HEK293 (cell line): ENCODE data around the gene SNX2.

Experiments used
- CTCF ChIA-PET: fragments of 350-600 bp; formaldehyde crosslinking; extraction: SDS; loops from one replicate; lab custom pipeline; 2021; ENCODE audit warnings: antibody characterized with exemption; lab: Yijun Ruan, JAX
- POLR2A ChIA-PET: fragments of 300-600 bp; formaldehyde crosslinking; extraction: SDS; loops from one replicate; lab custom pipeline; 2020; ENCODE audit warnings: antibody characterized with exemption, inconsistent platforms; lab: Yijun Ruan, JAX
- H3K27ac ChIP-seq: fragments of 200-500 bp; sonication (Bioruptor generic); 2 replicates; pipeline ENCODE4 v1.5.1; 2014; ENCODE audit warnings: low read depth, low read length, control low read depth, inconsistent platforms; ENCODE audit errors: extremely low read depth
- H3K36me3 ChIP-seq, 2 experiments: fragments of 200-500 bp in 1 of 2; sonication (Bioruptor generic) in 1 of 2; 1 replicate in 1 of 2; 2 replicates in 1 of 2; pipeline ENCODE4 v1.5.1; 2014 to 2017; ENCODE audit warnings: inconsistent platforms in 2 of 2, low read length in 2 of 2; ENCODE audit not compliant: control insufficient read depth in 2 of 2, insufficient read depth in 1 of 2
- H3K4me1 ChIP-seq: fragments of 200-500 bp; sonication (Bioruptor generic); 2 replicates; pipeline ENCODE4 v1.5.1; 2014; ENCODE audit warnings: mild to moderate bottlenecking, low read length, inconsistent platforms; ENCODE audit not compliant: control insufficient read depth, insufficient read depth
- H3K4me3 ChIP-seq: 2 replicates; pipeline ENCODE4 v1.5.1; 2011; ENCODE audit warnings: low read depth, mild to moderate bottlenecking, control low read depth, low read length, moderate library complexity
- H3K9me3 ChIP-seq: fragments of 200-500 bp; sonication (Bioruptor generic); 2 replicates; pipeline ENCODE4 v1.5.1; 2014; ENCODE audit warnings: low read depth, low read length, inconsistent platforms; ENCODE audit not compliant: control insufficient read depth, insufficient read depth
- ZNF366 ChIP-seq: fragments of 450-650 bp; formaldehyde crosslinking; conservative IDR thresholded peaks from 2 replicates; pipeline ENCODE4 v1.5.1; 2016; ENCODE audit warnings: missing biosample characterization, missing genetic modification characterization
- ZNF510 ChIP-seq: fragments of 450-650 bp; formaldehyde crosslinking; IDR thresholded peaks from 2 replicates; pipeline ENCODE4 v1.5.1; 2018; ENCODE audit warnings: mild to moderate bottlenecking, missing genetic modification characterization, missing biosample characterization; ENCODE audit not compliant: insufficient replicate concordance
- ZNF521 ChIP-seq: fragments of 450-650 bp; formaldehyde crosslinking; IDR thresholded peaks from 2 replicates; pipeline ENCODE4 v1.5.1; 2017; ENCODE audit warnings: missing biosample characterization, mild to moderate bottlenecking, missing genetic modification characterization
- ZNF548 ChIP-seq: fragments of 450-650 bp; formaldehyde crosslinking; IDR thresholded peaks from 2 replicates; pipeline ENCODE4 v1.5.1; 2016; ENCODE audit warnings: missing biosample characterization, missing genetic modification characterization
- ZNF677 ChIP-seq: fragments of 450-650 bp; IDR thresholded peaks from 2 replicates; pipeline ENCODE4 v1.5.0; 2018; ENCODE audit warnings: missing biosample characterization, mild to moderate bottlenecking, missing genetic modification characterization, moderate library complexity
- ZNF843 ChIP-seq: fragments of 450-650 bp; formaldehyde crosslinking; IDR thresholded peaks from 2 replicates; pipeline ENCODE4 v1.5.1; 2016; ENCODE audit warnings: missing biosample characterization, missing genetic modification characterization
- TF ChIP-seq, protein P1 (sequence below): fragments of 450-650 bp; IDR thresholded peaks from 2 replicates; pipeline ENCODE4 v1.5.1; 2018; ENCODE audit warnings: missing biosample characterization, mild to moderate bottlenecking, missing genetic modification characterization
- TF ChIP-seq, protein P2 (sequence below): IDR thresholded peaks from 2 replicates; pipeline ENCODE4 v1.6.1; 2011; ENCODE audit warnings: mild to moderate bottlenecking, low read depth, low read length, borderline replicate concordance
- TF ChIP-seq, protein P3 (sequence below): fragments of 450-650 bp; formaldehyde crosslinking; IDR thresholded peaks from 2 replicates; pipeline ENCODE4 v1.5.1; 2016; ENCODE audit warnings: missing biosample characterization, missing genetic modification characterization
- TF ChIP-seq, protein P4 (sequence below): fragments of 450-650 bp; formaldehyde crosslinking; IDR thresholded peaks from 2 replicates; pipeline ENCODE4 v1.5.1; 2016; ENCODE audit warnings: missing biosample characterization, missing genetic modification characterization
- TF ChIP-seq, protein P5 (sequence below): fragments of 450-650 bp; formaldehyde crosslinking; IDR thresholded peaks from 2 replicates; pipeline ENCODE4 v1.5.1; 2016; ENCODE audit warnings: missing biosample characterization, missing genetic modification characterization

SNX2 gene

DNA sequence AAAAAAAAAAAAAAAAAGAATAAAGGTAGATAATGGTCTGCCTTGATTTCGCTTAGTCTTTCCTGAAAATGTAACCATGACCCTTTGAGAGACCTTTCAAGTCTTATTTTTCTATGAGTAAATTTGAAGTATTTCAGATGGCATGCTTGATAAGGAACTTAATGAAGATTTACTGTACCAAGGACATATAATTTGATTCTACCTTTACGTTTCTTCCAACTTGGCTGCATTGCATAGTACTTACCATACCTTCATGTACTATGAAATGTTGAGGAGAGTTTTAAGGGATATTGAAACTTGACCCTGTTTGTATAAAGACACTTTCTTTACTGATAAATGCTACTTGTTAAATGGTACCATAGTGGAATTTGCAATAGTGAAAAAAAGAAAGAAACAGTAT, 35.5 kb downstream of the SNX2 start (continued):
- TF ChIP-seq, protein P1, sequence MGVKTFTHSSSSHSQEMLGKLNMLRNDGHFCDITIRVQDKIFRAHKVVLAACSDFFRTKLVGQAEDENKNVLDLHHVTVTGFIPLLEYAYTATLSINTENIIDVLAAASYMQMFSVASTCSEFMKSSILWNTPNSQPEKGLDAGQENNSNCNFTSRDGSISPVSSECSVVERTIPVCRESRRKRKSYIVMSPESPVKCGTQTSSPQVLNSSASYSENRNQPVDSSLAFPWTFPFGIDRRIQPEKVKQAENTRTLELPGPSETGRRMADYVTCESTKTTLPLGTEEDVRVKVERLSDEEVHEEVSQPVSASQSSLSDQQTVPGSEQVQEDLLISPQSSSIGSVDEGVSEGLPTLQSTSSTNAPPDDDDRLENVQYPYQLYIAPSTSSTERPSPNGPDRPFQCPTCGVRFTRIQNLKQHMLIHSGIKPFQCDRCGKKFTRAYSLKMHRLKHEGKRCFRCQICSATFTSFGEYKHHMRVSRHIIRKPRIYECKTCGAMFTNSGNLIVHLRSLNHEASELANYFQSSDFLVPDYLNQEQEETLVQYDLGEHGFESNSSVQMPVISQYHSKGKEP (tag by site-specific recombination): no peak
- TF ChIP-seq, protein P2, sequence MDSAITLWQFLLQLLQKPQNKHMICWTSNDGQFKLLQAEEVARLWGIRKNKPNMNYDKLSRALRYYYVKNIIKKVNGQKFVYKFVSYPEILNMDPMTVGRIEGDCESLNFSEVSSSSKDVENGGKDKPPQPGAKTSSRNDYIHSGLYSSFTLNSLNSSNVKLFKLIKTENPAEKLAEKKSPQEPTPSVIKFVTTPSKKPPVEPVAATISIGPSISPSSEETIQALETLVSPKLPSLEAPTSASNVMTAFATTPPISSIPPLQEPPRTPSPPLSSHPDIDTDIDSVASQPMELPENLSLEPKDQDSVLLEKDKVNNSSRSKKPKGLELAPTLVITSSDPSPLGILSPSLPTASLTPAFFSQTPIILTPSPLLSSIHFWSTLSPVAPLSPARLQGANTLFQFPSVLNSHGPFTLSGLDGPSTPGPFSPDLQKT: no peak
- TF ChIP-seq, protein P3, sequence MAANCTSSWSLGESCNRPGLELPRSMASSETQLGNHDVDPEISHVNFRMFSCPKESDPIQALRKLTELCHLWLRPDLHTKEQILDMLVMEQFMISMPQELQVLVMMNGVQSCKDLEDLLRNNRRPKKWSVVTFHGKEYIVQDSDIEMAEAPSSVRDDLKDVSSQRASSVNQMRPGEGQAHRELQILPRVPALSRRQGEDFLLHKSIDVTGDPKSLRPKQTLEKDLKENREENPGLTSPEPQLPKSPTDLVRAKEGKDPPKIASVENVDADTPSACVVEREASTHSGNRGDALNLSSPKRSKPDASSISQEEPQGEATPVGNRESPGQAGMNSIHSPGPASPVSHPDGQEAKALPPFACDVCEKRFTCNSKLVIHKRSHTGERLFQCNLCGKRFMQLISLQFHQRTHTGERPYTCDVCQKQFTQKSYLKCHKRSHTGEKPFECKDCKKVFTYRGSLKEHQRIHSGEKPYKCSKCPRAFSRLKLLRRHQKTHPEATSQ: no peak
- no peak for TF ChIP-seq ZNF843 (tag by site-specific recombination)

DNA sequence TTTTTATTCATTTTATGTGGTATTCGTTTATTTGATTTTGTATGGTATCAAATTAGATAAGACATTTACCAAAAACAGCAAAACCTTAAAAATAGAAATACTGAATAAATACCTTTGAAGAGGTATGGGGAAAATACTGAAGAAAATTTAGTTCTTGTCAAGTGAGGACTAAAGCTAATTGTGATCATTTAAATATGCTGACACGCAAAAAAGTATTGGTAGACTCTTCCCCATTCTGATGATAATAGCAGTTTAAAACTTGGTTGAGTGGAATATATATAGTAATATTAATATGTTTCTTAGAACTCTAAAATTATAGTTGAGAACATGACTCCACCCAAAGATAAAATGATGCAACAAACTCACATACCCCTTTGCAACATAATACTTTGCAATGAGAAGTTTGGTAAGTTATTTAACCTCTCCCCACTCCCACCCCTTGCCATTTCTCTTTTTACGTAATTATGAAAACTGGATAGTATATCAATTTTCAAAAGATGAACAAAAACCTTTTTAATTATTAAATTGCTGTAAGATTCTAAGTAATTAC, 40.4 kb downstream of the SNX2 start:
- TF ChIP-seq, protein P4, sequence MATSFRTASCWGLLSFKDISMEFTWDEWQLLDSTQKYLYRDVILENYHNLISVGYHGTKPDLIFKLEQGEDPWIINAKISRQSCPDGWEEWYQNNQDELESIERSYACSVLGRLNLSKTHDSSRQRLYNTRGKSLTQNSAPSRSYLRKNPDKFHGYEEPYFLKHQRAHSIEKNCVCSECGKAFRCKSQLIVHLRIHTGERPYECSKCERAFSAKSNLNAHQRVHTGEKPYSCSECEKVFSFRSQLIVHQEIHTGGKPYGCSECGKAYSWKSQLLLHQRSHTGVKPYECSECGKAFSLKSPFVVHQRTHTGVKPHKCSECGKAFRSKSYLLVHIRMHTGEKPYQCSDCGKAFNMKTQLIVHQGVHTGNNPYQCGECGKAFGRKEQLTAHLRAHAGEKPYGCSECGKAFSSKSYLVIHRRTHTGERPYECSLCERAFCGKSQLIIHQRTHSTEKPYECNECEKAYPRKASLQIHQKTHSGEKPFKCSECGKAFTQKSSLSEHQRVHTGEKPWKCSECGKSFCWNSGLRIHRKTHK (tag by site-specific recombination): no peak
- TF ChIP-seq, all 188 proteins: peak for 0
- Histone ChIP-seq H3K36me3 (peaks cover 14 to 30% of the 10 kb centered on the region in 2 experiments), H3K9me3 (no peaks in the 10 kb centered on the region), H3K27ac (no peak overlapping the region), H3K4me3 (no peak overlapping the region), H3K4me1 (no peaks in the 10 kb centered on the region)
- POLR2A ChIA-PET: no interaction called here
- CTCF ChIA-PET: no interaction called here

DNA sequence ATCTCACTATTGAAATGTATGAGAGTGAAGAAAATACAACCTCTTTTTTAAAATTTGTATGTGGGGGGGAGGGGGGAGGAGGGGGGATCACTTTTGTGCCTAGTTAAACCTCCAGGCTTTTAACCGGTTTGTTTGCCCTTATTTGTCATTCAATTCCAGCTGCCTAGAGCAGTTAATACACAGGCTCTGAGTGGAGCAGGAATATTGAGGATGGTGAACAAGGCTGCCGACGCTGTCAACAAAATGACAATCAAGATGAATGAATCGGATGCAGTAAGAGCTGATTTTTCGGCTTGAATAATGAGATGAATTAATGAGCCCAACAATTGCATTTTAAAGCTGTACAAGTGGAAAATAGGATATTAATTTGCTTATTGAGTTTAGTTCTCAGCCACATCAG, 41.9 kb downstream of the SNX2 start:
- H3K9me3 ChIP-seq: no peaks in the 10 kb centered on the region
- TF ChIP-seq ZNF521 (tag by site-specific recombination) (no peak), ZNF548 (tag by site-specific recombination) (no peak), ZNF366 (no peak), ZNF677 (no peak), ZNF510 (no peak)
- TF ChIP-seq, protein P5, sequence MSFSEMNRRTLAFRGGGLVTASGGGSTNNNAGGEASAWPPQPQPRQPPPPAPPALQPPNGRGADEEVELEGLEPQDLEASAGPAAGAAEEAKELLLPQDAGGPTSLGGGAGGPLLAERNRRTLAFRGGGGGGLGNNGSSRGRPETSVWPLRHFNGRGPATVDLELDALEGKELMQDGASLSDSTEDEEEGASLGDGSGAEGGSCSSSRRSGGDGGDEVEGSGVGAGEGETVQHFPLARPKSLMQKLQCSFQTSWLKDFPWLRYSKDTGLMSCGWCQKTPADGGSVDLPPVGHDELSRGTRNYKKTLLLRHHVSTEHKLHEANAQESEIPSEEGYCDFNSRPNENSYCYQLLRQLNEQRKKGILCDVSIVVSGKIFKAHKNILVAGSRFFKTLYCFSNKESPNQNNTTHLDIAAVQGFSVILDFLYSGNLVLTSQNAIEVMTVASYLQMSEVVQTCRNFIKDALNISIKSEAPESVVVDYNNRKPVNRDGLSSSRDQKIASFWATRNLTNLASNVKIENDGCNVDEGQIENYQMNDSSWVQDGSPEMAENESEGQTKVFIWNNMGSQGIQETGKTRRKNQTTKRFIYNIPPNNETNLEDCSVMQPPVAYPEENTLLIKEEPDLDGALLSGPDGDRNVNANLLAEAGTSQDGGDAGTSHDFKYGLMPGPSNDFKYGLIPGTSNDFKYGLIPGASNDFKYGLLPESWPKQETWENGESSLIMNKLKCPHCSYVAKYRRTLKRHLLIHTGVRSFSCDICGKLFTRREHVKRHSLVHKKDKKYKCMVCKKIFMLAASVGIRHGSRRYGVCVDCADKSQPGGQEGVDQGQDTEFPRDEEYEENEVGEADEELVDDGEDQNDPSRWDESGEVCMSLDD (tag by site-specific recombination): no peak
- TF ChIP-seq, all 188 proteins: peak for 0
- ChIA-PET POLR2A (no interaction called here), CTCF (no interaction called here)
- Histone ChIP-seq H3K27ac (no peak overlapping the region), H3K4me3 (no peak overlapping the region), H3K36me3 (peaks cover 24 to 38% of the 10 kb centered on the region in 2 experiments), H3K4me1 (no peaks in the 10 kb centered on the region)
